ENCODE data around the gene SURF2.

GRCh38 chr9:133315997-133316396, 40.4 kb upstream of the SURF2 start:
- TF ChIP-seq, protein P1, sequence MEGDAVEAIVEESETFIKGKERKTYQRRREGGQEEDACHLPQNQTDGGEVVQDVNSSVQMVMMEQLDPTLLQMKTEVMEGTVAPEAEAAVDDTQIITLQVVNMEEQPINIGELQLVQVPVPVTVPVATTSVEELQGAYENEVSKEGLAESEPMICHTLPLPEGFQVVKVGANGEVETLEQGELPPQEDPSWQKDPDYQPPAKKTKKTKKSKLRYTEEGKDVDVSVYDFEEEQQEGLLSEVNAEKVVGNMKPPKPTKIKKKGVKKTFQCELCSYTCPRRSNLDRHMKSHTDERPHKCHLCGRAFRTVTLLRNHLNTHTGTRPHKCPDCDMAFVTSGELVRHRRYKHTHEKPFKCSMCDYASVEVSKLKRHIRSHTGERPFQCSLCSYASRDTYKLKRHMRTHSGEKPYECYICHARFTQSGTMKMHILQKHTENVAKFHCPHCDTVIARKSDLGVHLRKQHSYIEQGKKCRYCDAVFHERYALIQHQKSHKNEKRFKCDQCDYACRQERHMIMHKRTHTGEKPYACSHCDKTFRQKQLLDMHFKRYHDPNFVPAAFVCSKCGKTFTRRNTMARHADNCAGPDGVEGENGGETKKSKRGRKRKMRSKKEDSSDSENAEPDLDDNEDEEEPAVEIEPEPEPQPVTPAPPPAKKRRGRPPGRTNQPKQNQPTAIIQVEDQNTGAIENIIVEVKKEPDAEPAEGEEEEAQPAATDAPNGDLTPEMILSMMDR (conservative IDR thresholded peaks at IDR 0.05; ENCODE audit: low read length): no peak
- TF ChIP-seq EZH2phosphoT487 (IDR thresholded peaks at IDR 0.05; ENCODE audit: borderline replicate concordance, low read depth, low read length): no peak
